Panc1 (cell line): ENCODE data around the gene MRGPRD. TPM values are rescaled to one million over a fixed set of nuclear protein-coding genes. Genes with fewer than 3 reads are reported as not detected.
A peak's percentile ranks its signal among the peaks of the same experiment; 100 is the strongest.

Experiments used
- ATAC-seq: fragments of 200-7000 bp; cut with Tn5 transposase; 2 replicates; pipeline ENCODE4 v1.9.1; 2020; ENCODE audit warnings: mild to moderate bottlenecking, moderate library complexity
- BruUV-seq: library from RNA; stranded (reverse); fragments of 400-500 nt; replicated peaks from 2 replicates; lab custom pipeline; 2021; lab: Mats Ljungman, UMichigan
- CTCF ChIA-PET: fragments of 300-600 bp; sonication (Branson Sonifier 250); formaldehyde crosslinking; loops from one replicate; lab custom pipeline; 2022; ENCODE audit warnings: antibody characterized with exemption; lab: Charles Lee
- POLR2A ChIA-PET: fragments of 300-600 bp; sonication (Branson Sonifier 250); formaldehyde crosslinking; loops from one replicate; lab custom pipeline; 2022; ENCODE audit warnings: antibody characterized with exemption; lab: Charles Lee
- DNase-seq: peaks from one replicate; pipeline ENCODE4 v3.0.0-alpha.2; 2010; ENCODE audit warnings: low read depth, low spot score
- H3K27ac ChIP-seq: 2 replicates; pipeline ENCODE4 v1.5.1; 2011; ENCODE audit warnings: mild to moderate bottlenecking, low read length, inconsistent platforms
- H3K27me3 ChIP-seq: fragments of 200-500 bp; sonication (Bioruptor generic); 2 replicates; pipeline ENCODE4 v1.6.0; 2014; ENCODE audit warnings: low read length, inconsistent platforms; ENCODE audit not compliant: control insufficient read depth, insufficient read depth
- H3K36me3 ChIP-seq: fragments of 200-500 bp; sonication (Bioruptor generic); 2 replicates; pipeline ENCODE4 v1.5.1; 2014; ENCODE audit warnings: inconsistent platforms, mild to moderate bottlenecking, low read length, moderate library complexity; ENCODE audit not compliant: control insufficient read depth, insufficient read depth
- H3K4me1 ChIP-seq: 2 replicates; pipeline ENCODE4 v1.5.1; 2011; ENCODE audit warnings: inconsistent platforms, mild to moderate bottlenecking, low read length, moderate library complexity; ENCODE audit not compliant: control insufficient read depth, insufficient read depth
- H3K4me3 ChIP-seq, 2 experiments: 2 replicates each; pipeline ENCODE4 v1.5.1; 2011 to 2012; ENCODE audit warnings: low read depth in 2 of 2, low read length in 2 of 2, mild to moderate bottlenecking in 2 of 2, inconsistent platforms in 1 of 2, moderate library complexity in 1 of 2
- H3K9me3 ChIP-seq: fragments of 200-500 bp; sonication (Bioruptor generic); 2 replicates; pipeline ENCODE4 v1.5.1; 2014; ENCODE audit warnings: low read depth, mild to moderate bottlenecking, inconsistent platforms, low read length, moderate library complexity; ENCODE audit not compliant: control insufficient read depth, insufficient read depth
- POLR2AphosphoS5 ChIP-seq: IDR thresholded peaks from 2 replicates; pipeline ENCODE4 v1.6.1; 2012; ENCODE audit warnings: mild to moderate bottlenecking, low read depth, low read length, moderate library complexity
- SIN3A ChIP-seq: IDR thresholded peaks from 2 replicates; pipeline ENCODE4 v1.6.1; 2012; ENCODE audit warnings: low read depth, mild to moderate bottlenecking, low read length, moderate library complexity, borderline replicate concordance; ENCODE audit not compliant: insufficient read depth
- TCF7L2 ChIP-seq: IDR thresholded peaks from 2 replicates; pipeline ENCODE4 v1.6.1; 2011; ENCODE audit warnings: mild to moderate bottlenecking, low read depth, low read length, inconsistent platforms
- in situ Hi-C: cut with HindIII; loops from 2 replicates; pipeline ENCODE4 v1.10.0; 2016; ENCODE audit warnings: low sequenced_read_pairs, low pct_unique_long_range_greater_than_20kb
- intact Hi-C: fragments of 100-400 bp; cut with micrococcal nuclease; formaldehyde crosslinking; loops from one replicate; pipeline ENCODE4 v1.10.0; 2022; ENCODE audit not compliant: unreplicated experiment
- total RNA-seq: library from RNA; stranded (reverse); gene quantifications from one replicate; pipeline ENCODE4 v1.2.1, GENCODE V29; 2021; ENCODE audit not compliant: unreplicated experiment
- TF ChIP-seq, protein P1 (sequence below): fragments of 450-650 bp; IDR thresholded peaks from 2 replicates; pipeline ENCODE4 v1.5.1; 2017; ENCODE audit warnings: mild to moderate bottlenecking
- TF ChIP-seq, protein P2 (sequence below), 2 experiments: IDR thresholded peaks; 2 replicates each; pipeline ENCODE4 v1.6.1; 2011 to 2012; ENCODE audit warnings: low read depth in 2 of 2, control low read depth in 1 of 2, low read length in 1 of 2, mild to moderate bottlenecking in 1 of 2, moderate library complexity in 1 of 2; ENCODE audit not compliant: insufficient read depth in 1 of 2

Gene MRGPRD
- total RNA-seq, 1 experiment from 2014 or later, result not detected

DNA sequence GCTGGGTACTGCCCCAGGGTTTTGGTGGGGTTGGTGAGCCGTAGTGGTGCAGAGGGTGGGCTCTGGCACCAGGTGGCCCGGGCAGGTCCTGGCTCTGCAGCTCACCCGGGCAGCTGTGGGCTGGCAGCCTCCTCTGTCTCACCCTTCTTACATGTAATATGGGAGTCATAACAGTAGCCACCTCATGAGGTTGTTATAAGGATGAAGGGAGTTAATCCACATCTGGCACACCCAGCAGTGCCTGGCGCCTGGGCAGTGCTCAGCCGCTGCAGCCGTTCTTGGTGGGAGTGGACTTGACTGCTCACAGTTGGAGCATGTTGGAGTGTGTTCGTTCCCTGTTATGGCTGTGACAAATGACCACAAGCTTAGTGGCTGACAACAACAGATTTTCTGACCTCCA, 48.4 kb downstream of the MRGPRD start:
- intact Hi-C loops, result no loop called here
- TF ChIP-seq, protein P1, sequence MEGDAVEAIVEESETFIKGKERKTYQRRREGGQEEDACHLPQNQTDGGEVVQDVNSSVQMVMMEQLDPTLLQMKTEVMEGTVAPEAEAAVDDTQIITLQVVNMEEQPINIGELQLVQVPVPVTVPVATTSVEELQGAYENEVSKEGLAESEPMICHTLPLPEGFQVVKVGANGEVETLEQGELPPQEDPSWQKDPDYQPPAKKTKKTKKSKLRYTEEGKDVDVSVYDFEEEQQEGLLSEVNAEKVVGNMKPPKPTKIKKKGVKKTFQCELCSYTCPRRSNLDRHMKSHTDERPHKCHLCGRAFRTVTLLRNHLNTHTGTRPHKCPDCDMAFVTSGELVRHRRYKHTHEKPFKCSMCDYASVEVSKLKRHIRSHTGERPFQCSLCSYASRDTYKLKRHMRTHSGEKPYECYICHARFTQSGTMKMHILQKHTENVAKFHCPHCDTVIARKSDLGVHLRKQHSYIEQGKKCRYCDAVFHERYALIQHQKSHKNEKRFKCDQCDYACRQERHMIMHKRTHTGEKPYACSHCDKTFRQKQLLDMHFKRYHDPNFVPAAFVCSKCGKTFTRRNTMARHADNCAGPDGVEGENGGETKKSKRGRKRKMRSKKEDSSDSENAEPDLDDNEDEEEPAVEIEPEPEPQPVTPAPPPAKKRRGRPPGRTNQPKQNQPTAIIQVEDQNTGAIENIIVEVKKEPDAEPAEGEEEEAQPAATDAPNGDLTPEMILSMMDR, result no peak
- TF ChIP-seq SIN3A (no peak), POLR2AphosphoS5 (no peak), TCF7L2 (no peak)
- TF ChIP-seq, protein P2, sequence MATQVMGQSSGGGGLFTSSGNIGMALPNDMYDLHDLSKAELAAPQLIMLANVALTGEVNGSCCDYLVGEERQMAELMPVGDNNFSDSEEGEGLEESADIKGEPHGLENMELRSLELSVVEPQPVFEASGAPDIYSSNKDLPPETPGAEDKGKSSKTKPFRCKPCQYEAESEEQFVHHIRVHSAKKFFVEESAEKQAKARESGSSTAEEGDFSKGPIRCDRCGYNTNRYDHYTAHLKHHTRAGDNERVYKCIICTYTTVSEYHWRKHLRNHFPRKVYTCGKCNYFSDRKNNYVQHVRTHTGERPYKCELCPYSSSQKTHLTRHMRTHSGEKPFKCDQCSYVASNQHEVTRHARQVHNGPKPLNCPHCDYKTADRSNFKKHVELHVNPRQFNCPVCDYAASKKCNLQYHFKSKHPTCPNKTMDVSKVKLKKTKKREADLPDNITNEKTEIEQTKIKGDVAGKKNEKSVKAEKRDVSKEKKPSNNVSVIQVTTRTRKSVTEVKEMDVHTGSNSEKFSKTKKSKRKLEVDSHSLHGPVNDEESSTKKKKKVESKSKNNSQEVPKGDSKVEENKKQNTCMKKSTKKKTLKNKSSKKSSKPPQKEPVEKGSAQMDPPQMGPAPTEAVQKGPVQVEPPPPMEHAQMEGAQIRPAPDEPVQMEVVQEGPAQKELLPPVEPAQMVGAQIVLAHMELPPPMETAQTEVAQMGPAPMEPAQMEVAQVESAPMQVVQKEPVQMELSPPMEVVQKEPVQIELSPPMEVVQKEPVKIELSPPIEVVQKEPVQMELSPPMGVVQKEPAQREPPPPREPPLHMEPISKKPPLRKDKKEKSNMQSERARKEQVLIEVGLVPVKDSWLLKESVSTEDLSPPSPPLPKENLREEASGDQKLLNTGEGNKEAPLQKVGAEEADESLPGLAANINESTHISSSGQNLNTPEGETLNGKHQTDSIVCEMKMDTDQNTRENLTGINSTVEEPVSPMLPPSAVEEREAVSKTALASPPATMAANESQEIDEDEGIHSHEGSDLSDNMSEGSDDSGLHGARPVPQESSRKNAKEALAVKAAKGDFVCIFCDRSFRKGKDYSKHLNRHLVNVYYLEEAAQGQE (IDR thresholded peaks at IDR 0.05; ENCODE audit: insufficient read depth in 1 of 2, low read depth in 2 of 2, low read length in 1 of 2), result no peak
- BruUV-seq, result TSS peak; percentile 61
- ChIA-PET CTCF (no interaction called here), POLR2A (no interaction called here)
- no peak for ATAC-seq
- Histone ChIP-seq H3K9me3 (no peaks in the 10 kb centered on the region), H3K36me3 (peaks cover 3% of the 10 kb centered on the region; the same call in 1 of the 2 replicates), H3K27ac (no peak overlapping the region), H3K4me1 (no peaks in the 10 kb centered on the region), H3K4me3 (no peak overlapping the region), H3K27me3 (no peaks in the 10 kb centered on the region)
- in situ Hi-C loops, result no loop called here
- DNase-seq, result no peak

- Histone ChIP-seq H3K36me3 (peaks cover 3% of the 10 kb centered on the region; the same call in 1 of the 2 replicates), H3K27me3 (no peaks in the 10 kb centered on the region), H3K4me3 (no peak overlapping the region), H3K27ac (no peak overlapping the region), H3K4me1 (no peaks in the 10 kb centered on the region), H3K9me3 (no peaks in the 10 kb centered on the region)
- ChIA-PET POLR2A (no interaction called here), CTCF (no interaction called here)
- in situ Hi-C loops (no loop called here), intact Hi-C loops (no loop called here)
- DNase-seq (no peak), ATAC-seq (no peak)
- TF ChIP-seq, protein P1, result no peak
- no peak for TF ChIP-seq TCF7L2
- TF ChIP-seq POLR2AphosphoS5, result no peak
- no peak for TF ChIP-seq SIN3A
- TF ChIP-seq, protein P2 (IDR thresholded peaks at IDR 0.05; ENCODE audit: insufficient read depth in 1 of 2, low read depth in 2 of 2, low read length in 1 of 2), result no peak
- no TSS peak for BruUV-seq
Measured at GRCh38 chr11:68931911-68932310, 48.9 kb downstream of the MRGPRD start.
